Upper lobe of right lung (tissue), 1 donor: ENCODE measurements around the gene ADPRHL1. TPM values are rescaled to one million over a fixed set of nuclear protein-coding genes. Genes with fewer than 3 reads are reported as not detected.
A peak's percentile ranks its signal among the peaks of the same experiment; 100 is the strongest.
"Not testable (repeated sequence)": the region's sequence is repeated elsewhere in the genome, so short reads cannot be mapped to it uniquely, and the experiment has no call there.

Experiments used
- ATAC-seq: fragments of 200-7000 bp; cut with Tn5 transposase; one replicate; pipeline ENCODE4 v1.9.1; 2020; ENCODE audit warnings: mild to moderate bottlenecking, moderate library complexity
- DNase-seq: peaks from one replicate; pipeline ENCODE4 v3.0.0-alpha.2; 2020
- H3K27ac ChIP-seq: fragments of 200-600 bp; one replicate; pipeline ENCODE4 v1.8.0; 2022
- H3K27me3 ChIP-seq: fragments of 200-600 bp; one replicate; pipeline ENCODE4 v1.8.0; 2022; ENCODE audit warnings: mild to moderate bottlenecking
- H3K36me3 ChIP-seq: fragments of 200-600 bp; one replicate; pipeline ENCODE4 v1.8.0; 2022
- H3K4me1 ChIP-seq: fragments of 200-600 bp; one replicate; pipeline ENCODE4 v1.8.0; 2022
- H3K4me3 ChIP-seq: fragments of 200-600 bp; one replicate; pipeline ENCODE4 v1.8.0; 2022; ENCODE audit warnings: mild to moderate bottlenecking
- H3K9me3 ChIP-seq: fragments of 200-600 bp; one replicate; pipeline ENCODE4 v1.8.0; 2022
- intact Hi-C: fragments of 100-400 bp; cut with DNase I; formaldehyde crosslinking; loops from one replicate; pipeline ENCODE4 v1.11.0; 2022
- total RNA-seq: library from RNA; stranded (reverse); fragmentation: NEBNext Ultra II Directional; extraction: Animal tissue kit (Norgen Biotek cat#: 25700); gene quantifications from one replicate; pipeline ENCODE4 v1.2.1, GENCODE V29; 2021
- TF ChIP-seq, protein P1 (sequence below): fragments of 200-600 bp; IDR thresholded peaks from one replicate; pipeline ENCODE4 v1.8.0; 2022; ENCODE audit warnings: antibody characterized with exemption
- donor health status: DM: no; HTN: yes; CAD: no; lungs with severe emphysema.

ADPRHL1 gene
- total RNA-seq, 1 donor from 2014 or later: 1.9 TPM

DNA sequence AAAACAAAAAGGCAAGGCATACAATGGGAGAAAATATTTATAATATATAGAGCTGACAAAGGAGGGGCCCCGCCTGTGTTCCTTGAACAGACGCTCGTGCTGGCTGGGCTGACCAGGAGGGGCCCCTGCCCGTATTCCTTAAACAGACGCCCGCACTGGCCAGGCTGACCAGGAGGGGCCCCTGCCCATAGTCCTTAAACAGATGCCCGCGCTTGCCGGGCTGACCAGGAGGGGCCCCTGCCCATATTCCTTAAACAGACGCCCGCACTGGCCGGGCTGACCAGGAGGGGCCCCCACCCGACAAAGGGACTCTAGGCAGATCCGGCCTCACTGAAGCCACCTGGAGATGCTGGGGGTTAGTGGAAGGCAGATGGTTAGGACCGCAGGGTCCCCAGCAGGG lies 9.3 kb downstream of the ADPRHL1 start:
- ATAC-seq: no peak
- intact Hi-C loops: no loop called here
- no peaks in the 10 kb centered on the region for H3K27me3 ChIP-seq

DNA sequence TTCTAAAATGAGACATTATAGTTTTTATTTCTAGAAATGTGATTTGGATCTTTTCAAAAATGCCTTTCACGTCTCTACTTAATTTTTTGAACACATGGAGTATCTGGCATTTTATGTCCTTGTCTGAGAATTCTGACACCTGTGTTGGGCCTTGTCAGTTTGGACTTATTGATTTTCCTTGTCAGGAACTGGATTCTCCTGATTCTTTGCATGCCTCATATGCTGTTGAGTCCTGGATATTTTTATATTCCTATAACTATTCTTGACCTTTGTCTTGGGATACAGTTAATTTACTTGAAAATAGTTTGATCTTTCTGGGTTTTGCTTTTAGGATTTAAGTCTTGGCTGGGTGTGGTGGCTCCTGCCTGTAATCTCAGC lies 10.3 kb downstream of the ADPRHL1 start:
- TF ChIP-seq, protein P1, sequence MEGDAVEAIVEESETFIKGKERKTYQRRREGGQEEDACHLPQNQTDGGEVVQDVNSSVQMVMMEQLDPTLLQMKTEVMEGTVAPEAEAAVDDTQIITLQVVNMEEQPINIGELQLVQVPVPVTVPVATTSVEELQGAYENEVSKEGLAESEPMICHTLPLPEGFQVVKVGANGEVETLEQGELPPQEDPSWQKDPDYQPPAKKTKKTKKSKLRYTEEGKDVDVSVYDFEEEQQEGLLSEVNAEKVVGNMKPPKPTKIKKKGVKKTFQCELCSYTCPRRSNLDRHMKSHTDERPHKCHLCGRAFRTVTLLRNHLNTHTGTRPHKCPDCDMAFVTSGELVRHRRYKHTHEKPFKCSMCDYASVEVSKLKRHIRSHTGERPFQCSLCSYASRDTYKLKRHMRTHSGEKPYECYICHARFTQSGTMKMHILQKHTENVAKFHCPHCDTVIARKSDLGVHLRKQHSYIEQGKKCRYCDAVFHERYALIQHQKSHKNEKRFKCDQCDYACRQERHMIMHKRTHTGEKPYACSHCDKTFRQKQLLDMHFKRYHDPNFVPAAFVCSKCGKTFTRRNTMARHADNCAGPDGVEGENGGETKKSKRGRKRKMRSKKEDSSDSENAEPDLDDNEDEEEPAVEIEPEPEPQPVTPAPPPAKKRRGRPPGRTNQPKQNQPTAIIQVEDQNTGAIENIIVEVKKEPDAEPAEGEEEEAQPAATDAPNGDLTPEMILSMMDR: no peak
- no peaks in the 10 kb centered on the region for H3K4me1 ChIP-seq
- intact Hi-C loops: no loop called here

More for the DNA sequence above, 9.3 kb downstream of the ADPRHL1 start:
- Histone ChIP-seq H3K4me3 (no peak overlapping the region), H3K27ac (no peak overlapping the region), H3K36me3 (no peaks in the 10 kb centered on the region), H3K9me3 (no peaks in the 10 kb centered on the region), H3K4me1 (no peaks in the 10 kb centered on the region)
- peak; percentile 50 for DNase-seq
- TF ChIP-seq, protein P1: no peak

DNA sequence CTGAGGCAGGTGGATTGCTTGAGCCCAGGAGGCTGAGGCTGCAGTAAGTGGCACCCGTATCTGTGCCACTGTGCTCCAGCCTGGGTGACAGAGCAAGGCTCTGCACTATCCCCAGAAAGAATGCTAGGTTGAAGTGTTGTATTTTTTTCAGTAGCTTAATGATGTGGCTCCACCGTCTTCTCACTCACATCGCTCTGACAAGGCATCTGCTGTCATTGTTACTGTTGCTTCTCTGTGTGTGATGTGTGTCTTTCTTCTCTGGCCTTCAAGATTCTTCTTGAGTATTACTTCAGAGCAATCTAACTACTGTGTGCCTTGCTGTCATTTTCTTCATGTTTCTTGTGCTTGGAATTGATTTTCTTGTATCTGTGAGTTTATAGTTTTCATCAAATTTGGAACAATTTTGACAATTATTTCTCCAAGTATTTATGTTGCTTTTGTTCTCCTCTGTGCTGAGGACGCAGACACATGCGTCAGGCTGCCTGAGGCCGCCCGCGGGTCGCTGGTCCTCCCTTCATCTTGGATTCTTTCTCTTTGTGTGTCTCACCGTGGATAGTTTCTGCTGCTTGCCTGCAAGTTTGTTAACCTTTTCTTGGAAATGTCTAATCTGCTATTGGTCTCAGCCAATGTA lies 10.8 kb downstream of the ADPRHL1 start:
- H3K4me3 ChIP-seq: no peak overlapping the region
- no peaks in the 10 kb centered on the region for H3K36me3 ChIP-seq
- ATAC-seq (no peak), DNase-seq (peak; percentile 30)
- TF ChIP-seq, protein P1: no peak
- no peaks in the 10 kb centered on the region for H3K4me1 ChIP-seq
- no peak overlapping the region for H3K27ac ChIP-seq
- intact Hi-C loops: no loop called here
- H3K27me3 ChIP-seq: no peaks in the 10 kb centered on the region
- H3K9me3 ChIP-seq: no peaks in the 10 kb centered on the region

More for the DNA sequence above, 10.3 kb downstream of the ADPRHL1 start:
- Histone ChIP-seq H3K27me3 (no peaks in the 10 kb centered on the region), H3K4me3 (no peak overlapping the region), H3K36me3 (no peaks in the 10 kb centered on the region), H3K27ac (no peak overlapping the region), H3K9me3 (no peaks in the 10 kb centered on the region)
- ATAC-seq (no peak), DNase-seq (no peak)

DNA sequence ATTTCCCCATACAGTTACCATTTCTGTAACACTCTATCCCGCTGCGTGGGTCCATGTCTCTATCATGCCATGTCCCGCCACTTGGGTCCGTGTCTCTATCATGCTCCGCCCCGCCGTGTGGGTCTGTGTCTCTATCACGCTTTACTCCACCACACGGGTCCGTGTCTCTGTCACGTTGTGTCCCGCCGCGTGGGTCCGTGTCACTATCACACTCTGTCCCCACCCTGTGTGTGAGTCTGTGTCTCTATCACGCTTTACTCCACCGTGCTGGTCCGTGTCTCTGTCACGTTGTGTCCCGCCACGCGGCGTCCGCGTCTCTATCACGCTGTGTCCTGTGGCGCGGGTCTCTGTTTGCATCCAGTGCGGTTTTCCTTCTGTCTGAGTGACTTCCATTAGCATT lies 11.6 kb downstream of the ADPRHL1 start:
- intact Hi-C loops: no loop called here
- H3K36me3 ChIP-seq: no peaks in the 10 kb centered on the region
- H3K27ac ChIP-seq: no peak overlapping the region
- H3K9me3 ChIP-seq: no peaks in the 10 kb centered on the region
- TF ChIP-seq, protein P1: no peak
- ATAC-seq: no peak
- no peaks in the 10 kb centered on the region for H3K4me1 ChIP-seq
- H3K27me3 ChIP-seq: no peaks in the 10 kb centered on the region
- DNase-seq: no peak
- H3K4me3 ChIP-seq: no peak overlapping the region

DNA sequence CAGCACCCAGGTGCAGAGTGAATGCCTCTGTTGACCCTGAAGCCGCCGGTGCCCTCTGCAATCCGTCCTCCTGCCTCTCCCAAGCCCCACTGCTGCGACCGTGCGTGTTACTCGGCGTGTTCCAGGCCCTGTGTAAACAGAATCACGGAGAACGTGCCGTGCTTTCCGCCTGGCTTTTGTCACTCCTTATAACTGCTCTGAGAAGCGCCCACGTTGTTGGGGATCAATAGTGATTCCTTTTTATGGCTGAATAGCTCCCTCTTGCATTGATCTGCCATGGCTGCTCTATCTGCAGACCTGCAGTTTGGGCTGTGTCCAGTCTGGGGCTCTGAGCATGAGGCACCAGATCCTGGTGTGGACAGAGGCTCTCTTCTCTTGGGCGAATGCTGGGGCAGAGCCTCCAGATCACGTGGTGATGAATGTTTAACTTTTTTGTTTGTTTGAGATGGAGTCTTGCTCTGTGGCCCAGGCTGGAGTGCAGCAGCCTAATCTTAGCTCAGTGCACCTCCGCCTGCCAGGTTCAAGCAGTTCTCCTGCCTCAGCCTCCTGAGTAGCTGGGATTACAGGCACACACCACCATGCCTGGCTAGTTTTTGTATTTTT lies 15.8 kb downstream of the ADPRHL1 start:
- H3K4me3 ChIP-seq: no peak overlapping the region
- DNase-seq: no peak
- intact Hi-C loops: no loop called here
- no peaks in the 10 kb centered on the region for H3K27me3 ChIP-seq
- no peak overlapping the region for H3K27ac ChIP-seq
- peak; percentile 44 for ATAC-seq
- TF ChIP-seq, protein P1: no peak
- no peaks in the 10 kb centered on the region for H3K9me3 ChIP-seq
- no peaks in the 10 kb centered on the region for H3K4me1 ChIP-seq
- no peaks in the 10 kb centered on the region for H3K36me3 ChIP-seq

DNA sequence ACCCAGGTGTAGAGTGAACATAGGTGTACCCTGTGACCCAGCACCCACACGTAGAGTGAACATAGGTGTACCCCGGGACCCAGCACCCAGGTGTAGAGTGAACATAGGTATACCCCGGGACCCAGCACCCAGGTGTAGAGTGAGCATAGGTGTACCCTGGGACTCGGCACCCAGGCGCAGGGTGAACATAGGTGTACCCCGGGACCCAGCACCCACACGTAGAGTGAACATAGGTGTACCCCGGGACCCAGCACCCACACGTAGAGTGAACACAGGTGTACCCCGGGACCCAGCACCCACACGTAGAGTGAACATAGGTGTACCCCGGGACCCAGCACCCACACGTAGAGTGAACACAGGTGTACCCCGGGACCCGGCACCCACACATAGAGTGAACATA lies 16.4 kb downstream of the ADPRHL1 start:
- H3K27ac ChIP-seq, H3K4me3 ChIP-seq, H3K9me3 ChIP-seq, H3K36me3 ChIP-seq, intact Hi-C loops, DNase-seq, H3K4me1 ChIP-seq, ATAC-seq, H3K27me3 ChIP-seq: not testable (repeated sequence)

DNA sequence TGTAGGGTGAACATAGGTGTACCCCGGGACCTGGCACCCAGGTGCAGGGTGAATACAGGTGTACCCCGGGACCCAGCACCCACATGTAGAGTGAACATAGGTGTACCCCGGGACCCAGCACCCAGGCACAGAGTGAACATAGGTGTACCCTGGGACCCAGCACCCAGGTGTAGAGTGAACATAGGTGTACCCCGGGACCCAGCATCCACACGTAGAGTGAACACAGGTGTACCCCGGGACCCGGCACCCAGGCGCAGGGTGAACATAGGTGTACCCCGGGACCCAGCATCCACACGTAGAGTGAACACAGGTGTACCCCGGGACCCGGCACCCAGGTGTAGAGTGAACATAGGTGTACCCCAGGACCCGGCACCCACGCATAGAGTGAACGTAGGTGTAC lies 17.4 kb downstream of the ADPRHL1 start:
- intact Hi-C loops, DNase-seq, H3K27ac ChIP-seq, H3K4me3 ChIP-seq, H3K9me3 ChIP-seq, H3K27me3 ChIP-seq, H3K36me3 ChIP-seq, ATAC-seq, H3K4me1 ChIP-seq: not testable (repeated sequence)
